ENCODE results near the gene CFD.
"Not testable (repeated sequence)": the region's sequence is repeated elsewhere in the genome, so short reads cannot be mapped to it uniquely, and the experiment has no call there.

The CFD gene

DNA sequence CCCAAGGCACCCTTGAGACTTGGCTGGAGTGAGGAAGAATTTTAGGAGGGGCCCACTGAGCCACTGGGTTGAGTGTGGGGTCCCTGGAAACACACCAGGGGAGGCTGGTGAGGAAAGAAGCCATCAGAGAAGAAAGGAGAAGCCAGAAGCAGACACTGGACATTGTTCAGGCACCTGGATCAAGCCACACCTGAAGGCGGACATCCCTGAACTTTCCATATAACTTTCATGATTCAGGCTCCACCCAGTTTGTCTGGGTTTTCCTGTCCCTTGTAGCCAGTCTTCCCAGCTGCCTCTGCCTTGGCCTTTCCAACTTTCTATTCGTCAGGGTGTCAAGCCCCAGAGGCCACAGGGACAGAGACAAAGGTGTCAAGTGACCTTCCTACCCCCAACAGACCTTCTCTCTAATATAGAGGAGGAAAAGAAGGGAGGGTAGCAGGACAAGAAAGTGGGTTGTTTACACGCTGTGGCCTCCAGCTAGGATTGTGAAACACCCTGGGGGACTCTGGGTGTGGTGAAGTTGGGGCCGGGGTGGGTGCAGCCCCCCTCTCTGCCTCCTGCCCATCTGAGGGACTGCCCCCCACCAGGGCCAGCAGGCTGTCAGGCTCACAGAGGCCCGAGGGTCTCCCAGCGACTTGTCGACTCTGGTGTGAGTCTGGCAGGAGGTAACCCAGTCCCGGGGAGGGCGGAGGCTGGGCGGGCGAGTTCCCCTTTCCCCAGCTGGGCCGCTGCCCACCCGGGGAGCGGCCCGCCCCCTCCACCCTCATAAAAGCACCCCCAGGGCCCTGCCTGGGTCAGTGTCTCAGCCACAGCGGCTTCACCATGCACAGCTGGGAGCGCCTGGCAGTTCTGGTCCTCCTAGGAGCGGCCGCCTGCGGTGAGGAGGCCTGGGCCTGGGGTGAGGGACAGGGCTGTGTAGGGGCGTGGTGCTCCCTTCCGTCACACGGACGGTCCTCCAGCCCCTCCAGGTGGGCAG is at the start of gene CFD:
Gene CFD (plus strand): TSS at position 797 of the 976 bp plus-strand sequence. CDS start 26 bp downstream, at position 823.
- no peak for DNase-seq

DNA sequence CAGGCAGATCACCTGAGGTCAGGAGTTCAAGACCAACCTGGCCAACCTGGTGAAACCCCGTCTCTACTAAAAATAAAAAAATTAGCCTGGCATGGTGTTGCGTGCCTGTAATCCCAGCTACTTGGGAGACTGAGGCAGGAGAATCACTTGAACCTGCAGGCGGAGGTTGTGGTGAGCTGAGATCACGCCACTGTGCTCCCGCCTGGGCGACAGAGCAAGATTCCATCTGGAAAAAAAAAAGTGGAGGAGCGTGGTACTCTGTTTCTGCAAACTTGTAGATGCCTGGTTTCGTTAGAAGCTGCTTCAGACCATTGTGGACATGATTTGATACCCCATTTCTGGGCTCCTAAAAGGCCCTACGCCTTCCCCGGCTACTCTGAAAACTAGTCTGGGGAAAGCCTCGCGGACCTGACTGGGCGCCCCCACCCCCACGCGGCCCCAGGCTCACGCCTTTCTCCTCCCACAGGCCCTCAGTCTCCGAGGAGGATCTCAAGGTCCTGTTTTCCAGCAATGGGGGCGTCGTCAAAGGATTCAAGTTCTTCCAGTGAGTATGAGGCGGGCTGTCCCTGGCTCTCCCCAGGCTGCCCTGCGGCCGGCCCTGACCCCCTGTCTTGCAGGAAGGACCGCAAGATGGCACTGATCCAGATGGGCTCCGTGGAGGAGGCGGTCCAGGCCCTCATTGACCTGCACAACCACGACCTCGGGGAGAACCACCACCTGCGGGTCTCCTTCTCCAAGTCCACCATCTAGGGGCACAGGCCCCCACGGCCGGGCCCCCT is 49.2 kb upstream of the CFD start:
- DNase-seq, result no peak

DNA sequence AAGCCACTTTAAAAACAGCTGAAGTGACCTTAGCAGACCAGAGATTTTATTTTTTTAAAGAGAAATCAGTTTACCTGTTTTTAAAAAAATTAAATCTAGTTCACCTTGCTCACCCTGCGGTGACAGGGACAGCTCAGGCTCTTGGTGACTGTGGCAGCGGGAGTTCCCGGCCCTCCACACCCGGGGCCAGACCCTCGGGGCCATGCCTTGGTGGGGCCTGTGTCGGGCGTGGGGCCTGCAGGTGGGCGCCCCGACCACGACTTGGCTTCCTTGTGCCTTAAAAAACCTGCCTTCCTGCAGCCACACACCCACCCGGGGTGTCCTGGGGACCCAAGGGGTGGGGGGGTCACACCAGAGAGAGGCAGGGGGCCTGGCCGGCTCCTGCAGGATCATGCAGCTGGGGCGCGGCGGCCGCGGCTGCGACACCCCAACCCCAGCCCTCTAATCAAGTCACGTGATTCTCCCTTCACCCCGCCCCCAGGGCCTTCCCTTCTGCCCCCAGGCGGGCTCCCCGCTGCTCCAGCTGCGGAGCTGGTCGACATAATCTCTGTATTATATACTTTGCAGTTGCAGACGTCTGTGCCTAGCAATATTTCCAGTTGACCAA is 48.5 kb upstream of the CFD start:
- DNase-seq, result no peak

DNA sequence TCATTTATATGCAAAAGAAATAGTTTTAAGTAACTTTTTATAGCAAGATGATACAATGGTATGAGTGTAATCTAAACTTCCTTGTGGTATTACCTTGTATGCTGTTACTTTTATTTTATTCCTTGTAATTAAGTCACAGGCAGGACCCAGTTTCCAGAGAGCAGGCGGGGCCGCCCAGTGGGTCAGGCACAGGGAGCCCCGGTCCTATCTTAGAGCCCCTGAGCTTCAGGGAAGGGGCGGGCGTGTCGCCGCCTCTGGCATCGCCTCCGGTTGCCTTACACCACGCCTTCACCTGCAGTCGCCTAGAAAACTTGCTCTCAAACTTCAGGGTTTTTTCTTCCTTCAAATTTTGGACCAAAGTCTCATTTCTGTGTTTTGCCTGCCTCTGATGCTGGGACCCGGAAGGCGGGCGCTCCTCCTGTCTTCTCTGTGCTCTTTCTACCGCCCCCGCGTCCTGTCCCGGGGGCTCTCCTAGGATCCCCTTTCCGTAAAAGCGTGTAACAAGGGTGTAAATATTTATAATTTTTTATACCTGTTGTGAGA is 47.9 kb upstream of the CFD start:
- DNase-seq, result no peak

DNA sequence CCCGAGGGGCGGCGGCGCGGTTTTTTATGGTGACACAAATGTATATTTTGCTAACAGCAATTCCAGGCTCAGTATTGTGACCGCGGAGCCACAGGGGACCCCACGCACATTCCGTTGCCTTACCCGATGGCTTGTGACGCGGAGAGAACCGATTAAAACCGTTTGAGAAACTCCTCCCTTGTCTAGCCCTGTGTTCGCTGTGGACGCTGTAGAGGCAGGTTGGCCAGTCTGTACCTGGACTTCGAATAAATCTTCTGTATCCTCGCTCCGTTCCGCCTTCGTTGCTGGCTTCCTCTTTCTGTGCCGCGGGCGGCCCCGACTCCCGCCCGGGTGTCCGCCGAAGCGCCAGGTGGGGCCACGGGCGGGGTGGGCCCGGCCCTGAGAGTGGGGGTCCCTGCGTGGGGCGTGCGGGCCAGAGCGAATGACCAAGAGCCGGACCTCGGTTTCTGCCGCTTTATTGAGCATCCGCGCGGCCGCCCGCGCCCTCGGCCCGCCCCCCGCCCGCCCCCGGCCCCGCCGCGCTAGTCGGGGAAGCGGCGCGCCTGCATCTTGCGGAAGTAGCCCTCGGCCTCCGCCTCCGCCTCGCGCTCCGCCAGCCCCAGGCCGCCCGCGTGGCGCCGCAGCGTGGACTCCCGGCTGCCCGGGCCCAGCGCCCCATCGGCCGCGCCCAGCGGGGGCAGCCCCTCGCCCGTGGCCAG is 47.3 kb upstream of the CFD start:
- DNase-seq, result no peak

DNA sequence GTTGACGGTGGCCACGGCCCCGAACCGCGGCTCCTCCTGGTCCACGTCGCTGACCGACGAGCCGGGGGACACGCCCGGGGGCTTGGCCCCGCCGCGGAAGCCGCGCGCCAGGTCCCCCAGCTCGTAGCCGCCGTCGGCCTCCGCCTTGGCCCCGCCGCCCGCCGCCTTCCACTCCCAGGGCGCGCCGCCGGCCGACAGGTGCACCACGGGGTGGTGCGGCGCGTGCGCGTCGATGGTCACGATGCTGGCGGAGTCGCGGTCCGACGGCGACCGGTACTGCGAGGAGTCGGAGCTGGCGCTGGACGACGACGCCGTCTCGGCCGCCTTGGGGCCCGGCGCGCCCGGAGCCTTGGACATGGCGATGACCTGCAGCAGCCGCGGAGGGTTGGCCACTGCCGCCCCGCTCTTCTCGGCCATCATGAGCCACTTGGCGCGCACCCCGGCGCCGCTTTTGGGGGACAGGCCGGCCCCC is 46.7 kb upstream of the CFD start:
- no peak for DNase-seq

DNA sequence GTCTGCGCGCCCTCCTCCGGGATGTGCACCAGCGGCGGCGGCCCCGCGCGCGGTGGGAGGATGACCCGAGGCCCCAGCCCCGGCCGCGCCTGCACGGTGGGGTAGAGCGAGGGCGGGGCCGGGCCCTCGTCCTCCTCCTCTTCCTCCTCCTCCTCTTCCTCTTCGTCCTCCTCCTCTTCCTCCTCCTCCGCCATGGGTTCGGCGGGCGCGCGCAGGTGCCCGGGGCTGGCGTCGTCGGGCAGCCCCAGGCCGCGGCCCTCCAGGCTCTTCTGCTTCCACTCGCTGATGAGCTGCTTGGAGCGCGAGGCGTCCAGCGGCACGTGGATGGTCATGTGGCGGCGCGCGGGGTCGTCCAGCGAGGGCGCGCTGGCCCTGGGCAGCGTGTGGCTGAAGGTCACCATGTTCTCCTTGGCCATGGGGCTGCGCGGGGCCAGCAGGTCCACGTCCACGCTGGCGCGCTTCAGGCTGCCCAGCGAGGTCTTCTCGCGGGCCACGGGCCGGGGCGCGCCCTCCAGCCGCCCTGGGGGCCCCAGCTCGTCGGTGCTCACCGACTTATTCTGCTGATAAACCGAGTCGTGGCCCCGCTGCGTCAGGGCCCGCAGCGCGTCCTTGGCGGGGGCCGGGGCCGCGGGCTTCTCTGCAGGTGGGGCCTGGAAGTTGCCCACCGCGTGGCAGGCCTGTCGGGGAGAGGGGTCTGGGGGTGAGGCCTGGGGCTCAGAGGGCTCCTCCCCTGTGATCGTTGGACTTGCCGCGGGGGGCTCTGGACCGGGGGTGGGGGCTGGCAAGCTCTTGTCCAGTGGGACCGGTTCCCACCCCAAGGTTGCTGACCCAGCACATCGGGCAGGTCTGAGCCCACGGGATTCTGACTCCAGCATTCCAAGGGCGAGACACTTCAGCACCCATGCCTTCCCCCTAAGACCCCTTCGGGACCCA is 46.0 kb upstream of the CFD start:
- DNase-seq, result no peak

DNA sequence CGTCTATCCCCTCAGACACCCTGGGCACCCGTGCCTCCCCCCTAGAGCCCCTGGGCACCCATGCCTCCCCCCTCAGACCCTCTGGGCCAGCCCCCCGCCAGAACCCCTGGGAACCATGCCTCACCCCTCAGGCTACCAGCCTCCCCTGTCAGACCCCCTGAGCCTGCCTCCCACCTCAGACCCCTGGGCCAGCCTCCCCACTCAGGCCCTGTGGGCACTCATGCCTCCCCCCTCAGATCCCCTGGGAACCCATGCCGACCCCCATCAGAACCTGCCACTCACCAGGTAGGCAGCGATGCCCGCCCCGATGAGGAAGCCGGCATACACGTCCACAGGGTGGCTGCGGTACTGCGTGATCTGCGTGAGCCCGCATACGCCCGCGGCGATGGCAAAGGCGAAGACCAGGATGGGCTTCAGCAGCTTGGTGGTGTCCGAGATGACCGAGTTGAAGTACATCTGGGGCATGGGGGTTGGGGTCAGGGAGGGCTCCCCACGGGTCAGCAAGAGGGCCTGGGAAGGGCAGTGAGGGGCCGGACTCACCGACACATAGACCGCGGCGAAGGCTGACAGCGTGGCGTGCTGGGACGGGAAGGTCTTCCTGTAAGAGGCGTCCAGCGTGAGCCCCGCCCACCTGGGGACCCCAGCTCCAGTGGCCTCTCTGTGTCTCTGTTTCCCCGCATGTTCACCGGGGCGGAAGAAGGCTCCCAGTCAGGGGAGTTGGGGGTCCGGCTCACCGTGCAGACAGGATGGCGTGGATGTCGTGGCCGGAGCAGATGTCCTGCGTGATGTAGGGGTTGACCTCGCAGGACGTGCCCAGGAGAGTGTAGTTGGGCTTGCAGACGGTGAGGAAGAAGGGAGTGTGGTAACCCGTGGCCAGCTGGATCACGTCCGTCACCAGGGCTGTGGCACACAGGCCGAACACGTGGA is 45.0 kb upstream of the CFD start:
- no peak for DNase-seq

DNA sequence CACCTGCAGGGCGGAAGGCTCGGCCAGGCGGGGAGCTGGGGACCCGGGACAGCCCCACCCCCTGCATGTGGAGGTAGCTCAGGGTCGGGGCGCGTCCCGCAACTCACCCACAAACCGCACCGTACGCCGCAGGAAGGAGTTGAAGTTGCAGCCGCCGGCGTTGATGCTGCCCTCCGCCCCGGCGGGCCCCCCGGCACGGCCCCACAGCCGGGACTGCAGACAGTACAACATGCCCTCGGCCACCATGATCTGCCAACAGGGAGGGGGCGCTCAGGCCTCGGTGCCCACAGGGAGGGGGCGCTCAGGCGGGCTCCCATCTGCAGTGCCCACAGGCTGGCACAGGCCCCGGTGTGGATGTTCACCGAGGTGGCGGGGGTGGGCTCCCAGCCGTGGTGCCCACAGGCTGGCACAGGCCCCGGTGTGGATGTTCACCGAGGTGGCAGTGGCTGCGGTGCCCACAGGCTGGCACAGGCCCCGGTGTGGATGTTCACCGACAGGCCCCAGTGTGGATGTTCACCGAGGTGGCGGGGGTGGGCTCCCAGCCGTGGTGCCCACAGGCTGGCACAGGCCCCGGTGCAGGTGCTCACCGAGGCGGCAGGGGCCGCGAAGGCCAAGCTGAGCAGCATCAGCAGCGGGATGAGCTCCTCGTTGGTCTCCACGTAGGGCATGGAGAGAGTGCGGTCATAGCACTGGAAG is 44.2 kb upstream of the CFD start:
- no peak for DNase-seq

DNA sequence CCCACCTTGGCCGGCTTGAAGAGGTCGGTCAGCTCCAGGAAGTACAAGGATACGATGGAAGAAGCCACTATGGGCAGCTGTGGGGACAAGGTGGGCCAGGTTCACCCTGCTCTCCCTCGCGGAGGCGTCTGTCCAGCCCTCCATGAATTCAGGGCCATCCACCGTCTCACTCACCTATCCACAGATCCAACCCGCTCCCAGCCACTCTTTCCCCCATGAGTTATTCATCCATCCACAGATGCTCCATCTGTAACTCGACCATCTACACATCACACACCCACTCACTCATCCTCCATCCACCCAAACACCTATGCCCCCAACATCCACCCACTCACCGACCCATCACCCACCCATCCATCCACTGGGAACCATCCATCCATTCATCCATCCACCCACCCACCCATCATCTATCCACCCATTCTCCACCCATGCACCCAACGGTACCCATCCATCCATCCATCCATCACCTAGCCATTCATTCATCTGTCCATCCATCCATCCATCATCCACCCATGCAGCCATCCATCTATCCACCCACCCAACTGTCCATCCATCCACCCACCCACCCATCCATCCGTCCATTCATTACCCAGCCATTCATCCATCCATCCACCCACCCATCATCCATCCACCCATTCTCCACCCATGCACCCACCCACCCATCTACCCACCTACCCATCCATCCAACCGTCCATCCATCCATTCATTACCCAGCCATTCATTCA is 43.5 kb upstream of the CFD start:
- DNase-seq, result no peak

DNA sequence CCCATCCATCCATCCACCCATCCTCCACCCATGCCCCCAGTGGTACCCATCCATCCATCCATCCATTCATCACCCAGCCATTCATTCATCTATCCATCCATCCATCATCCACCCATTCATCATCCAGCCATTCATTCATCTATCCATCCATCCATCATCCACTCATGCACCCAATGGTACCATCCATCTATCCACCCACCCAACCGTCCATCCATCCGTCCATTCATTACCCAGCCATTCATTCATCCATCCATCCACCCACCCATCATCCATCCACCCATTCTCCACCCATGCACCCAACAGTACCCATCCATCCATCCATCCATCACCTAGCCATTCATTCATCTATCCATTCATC is 43.0 kb upstream of the CFD start:
- DNase-seq, result no peak

DNA sequence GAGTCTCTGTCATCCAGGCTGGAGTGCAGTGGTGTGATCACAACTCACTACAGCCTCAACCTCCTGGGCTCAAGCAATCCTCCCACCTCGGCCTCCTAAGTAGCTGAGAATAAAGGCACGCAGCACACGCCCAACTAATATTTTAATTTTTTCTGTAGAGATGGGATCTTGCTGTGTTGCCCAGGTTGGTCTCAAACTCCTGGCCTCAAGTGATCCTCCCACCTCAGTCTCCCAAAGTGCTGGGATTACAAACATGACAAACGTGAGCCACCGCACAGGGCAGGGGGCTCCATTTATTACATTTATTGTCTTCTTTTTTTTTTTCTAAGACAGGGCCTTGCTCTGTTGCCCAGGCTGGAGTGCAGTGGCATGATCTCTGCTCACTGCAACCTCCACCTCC is 39.3 kb upstream of the CFD start:
- not testable (repeated sequence) for DNase-seq

DNA sequence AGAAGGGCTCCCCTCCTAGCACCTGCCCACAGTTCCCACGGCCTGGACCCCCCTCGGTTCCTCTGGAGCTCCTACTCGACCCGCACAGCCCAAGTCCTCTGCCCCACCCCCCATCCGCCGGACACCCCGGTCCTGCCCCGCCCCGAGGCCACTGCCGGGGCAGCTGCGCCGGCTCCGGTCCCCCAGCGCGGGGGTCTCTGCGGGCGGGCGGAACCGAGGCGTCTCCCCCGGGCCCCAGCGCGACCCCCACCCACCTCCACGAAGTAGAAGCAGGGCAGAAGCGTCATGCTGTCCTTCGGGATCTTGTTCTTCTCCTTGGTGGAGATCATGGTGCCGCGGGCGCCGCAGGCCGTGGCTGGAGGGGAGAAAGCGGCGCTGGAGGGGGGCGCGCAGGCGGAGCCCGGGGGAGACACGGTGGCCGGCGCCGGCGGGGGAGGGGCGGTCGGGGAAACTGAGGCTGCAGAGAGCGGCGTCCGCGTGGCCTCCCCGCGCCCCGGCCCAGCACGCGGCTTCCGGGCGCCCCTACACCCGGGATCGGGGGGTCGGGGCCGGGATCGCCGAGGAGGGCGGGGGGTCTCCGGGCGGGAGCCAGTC is 38.1 kb upstream of the CFD start:
- DNase-seq, result no peak

DNA sequence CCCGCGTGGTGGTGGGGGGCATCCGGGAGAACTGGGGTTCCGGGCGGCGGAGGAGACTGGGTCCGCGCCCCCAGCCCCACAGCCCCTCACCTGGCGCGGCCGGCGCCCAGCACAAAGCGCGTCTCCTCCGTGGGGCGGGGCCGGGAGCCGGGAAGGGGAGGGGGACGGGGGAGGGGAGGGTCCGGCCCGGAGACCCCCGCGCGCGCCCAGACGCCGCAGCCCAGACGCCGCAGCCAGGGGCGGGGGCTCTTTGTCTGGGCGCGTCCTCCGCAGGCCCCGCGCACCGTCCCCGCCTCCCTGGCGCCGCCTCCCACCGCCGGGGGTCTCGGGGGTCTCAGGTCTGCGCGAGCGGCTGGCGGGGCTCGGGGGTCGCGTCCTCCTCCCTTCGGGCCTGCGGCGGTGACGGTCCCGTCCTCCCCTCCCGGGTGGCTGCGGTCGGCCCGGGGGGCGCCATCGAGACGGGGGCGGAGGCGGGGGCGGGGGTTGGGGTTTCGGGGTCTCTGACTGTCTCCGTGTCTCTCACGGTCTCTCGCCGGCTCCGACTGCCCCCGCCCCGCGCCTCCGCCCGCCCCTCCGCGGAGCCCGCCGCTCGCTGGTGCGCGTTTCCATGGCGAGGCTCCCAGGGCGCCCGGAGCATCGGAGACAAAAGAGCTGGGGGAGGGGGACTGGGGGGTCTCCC is 37.5 kb upstream of the CFD start, which contains the start of gene PLPPR3:
Gene PLPPR3 (minus strand): TSS at position 131 of the 679 bp plus-strand sequence. CDS start 396 bp downstream, outside the sequence.
- DNase-seq, result no peak

DNA sequence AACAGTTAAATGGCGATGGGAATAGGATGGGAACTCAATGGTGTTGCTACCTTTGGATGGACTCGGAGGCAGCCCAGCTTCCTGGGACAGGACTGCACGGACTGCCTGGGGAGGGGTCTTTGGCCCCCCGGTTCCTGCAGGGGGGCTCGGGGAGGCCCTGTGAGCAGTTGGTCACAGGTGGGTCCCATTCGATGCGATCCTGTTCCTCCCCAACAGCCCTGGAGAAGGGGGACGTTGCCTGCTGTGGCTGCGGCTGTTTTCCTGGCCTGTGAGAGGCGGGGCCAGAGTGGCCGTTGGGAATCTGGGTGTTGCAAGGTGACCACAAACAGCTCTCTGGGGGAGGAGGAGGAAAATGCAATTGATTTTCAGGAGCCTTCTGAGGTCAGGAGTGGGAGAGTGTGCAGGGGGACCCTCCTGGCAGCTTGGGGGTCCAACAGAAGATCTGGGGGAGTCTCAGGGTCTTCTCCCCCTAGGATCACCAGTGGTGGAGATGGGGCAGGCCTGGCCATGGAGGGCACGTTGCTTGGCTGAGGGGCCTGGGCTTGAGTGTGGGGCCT is 35.8 kb upstream of the CFD start:
- DNase-seq, result no peak

DNA sequence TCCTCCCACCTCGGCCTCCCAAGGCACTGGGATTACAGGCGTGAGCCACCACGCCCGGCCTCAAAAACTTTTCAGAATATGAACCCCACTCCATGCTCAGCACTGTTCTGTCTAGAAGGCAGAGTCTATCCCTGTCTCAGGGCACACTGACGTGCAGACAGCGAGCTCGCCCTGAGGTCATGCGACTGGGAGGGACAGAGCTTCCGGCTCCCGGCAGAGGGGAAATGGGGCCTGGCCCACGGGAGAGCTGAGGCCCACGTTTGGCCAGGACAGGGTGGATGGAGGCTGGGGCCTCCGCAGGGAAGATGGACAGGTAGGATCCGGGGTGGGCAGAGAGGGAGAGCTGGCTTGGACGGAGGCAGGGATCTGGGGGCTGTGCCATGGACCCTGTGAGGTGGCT is 34.6 kb upstream of the CFD start:
- no peak for DNase-seq

DNA sequence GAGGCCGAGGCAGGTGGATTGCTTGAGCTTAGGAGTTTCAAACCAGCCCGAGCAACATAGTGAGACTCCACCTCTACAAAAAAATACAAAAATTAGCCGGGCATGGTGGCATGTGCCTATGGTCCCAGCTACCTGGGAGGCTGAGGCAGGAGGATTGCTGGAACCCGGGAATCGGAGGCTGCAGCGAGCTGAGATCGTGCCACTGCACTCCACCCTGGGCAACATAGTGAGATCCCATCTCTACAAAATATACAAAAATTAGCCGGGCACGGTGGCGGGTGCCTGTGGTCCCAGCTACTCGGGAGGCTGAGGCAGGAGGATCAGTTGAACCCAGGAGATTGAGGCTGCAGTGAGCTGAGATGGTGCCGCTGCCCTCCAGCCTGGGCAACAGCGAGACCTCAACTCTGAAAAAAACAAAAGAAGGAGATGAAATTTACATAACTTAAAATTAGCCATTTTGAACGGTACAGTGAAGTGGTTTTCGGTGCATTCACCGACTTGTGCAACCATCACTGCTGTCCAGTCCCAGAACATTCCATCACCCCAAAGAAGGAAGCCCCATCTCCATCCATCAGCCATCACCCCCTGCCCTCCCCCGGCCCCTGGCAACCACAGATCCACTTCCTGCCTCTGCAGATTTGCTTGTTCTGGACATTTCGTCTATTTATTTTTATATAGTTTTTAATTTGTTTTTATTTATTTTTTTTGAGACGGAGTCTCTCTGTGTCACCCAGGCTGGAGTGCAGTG is 33.4 kb upstream of the CFD start:
- DNase-seq, result no peak
